Ishikawa (cell line): ENCODE results near the gene RHOJ.

Source experiments
- CEBPB ChIP-seq: IDR thresholded peaks from 2 replicates; pipeline ENCODE4 v1.6.1; 2012
- CREB1 ChIP-seq: IDR thresholded peaks from 2 replicates; pipeline ENCODE4 v1.6.1; 2012; ENCODE audit warnings: low read depth
- EGR1 ChIP-seq: IDR thresholded peaks from 2 replicates; pipeline ENCODE4 v1.6.1; 2012
- EP300 ChIP-seq: IDR thresholded peaks from 2 replicates; pipeline ENCODE4 v1.6.1; 2012; ENCODE audit warnings: borderline replicate concordance
- FOXM1 ChIP-seq: IDR thresholded peaks from 2 replicates; pipeline ENCODE4 v1.6.1; 2012; ENCODE audit warnings: low read depth, borderline replicate concordance
- NFIC ChIP-seq: IDR thresholded peaks from 2 replicates; pipeline ENCODE4 v1.6.1; 2012
- RAD21 ChIP-seq: IDR thresholded peaks from 2 replicates; pipeline ENCODE4 v1.6.1; 2012; ENCODE audit warnings: low read depth
- TAF1 ChIP-seq: IDR thresholded peaks from 2 replicates; pipeline ENCODE4 v1.6.1; 2012; ENCODE audit warnings: low read depth, mild to moderate bottlenecking
- TCF12 ChIP-seq: IDR thresholded peaks from 2 replicates; pipeline ENCODE4 v1.6.1; 2012; ENCODE audit warnings: low read depth
- TEAD4 ChIP-seq: IDR thresholded peaks from 2 replicates; pipeline ENCODE4 v1.6.1; 2012
- YY1 ChIP-seq: IDR thresholded peaks from 2 replicates; pipeline ENCODE4 v1.6.1; 2012; ENCODE audit warnings: low read depth
- ZBTB7A ChIP-seq: IDR thresholded peaks from 2 replicates; pipeline ENCODE4 v1.6.1; 2012; ENCODE audit warnings: low read depth
- TF ChIP-seq, protein P1 (sequence below): IDR thresholded peaks from 2 replicates; pipeline ENCODE4 v1.6.1; 2012
- TF ChIP-seq, protein P2 (sequence below): IDR thresholded peaks from 2 replicates; pipeline ENCODE4 v1.6.1; 2012
- TF ChIP-seq, protein P3 (sequence below): IDR thresholded peaks from 2 replicates; pipeline ENCODE4 v1.6.1; 2012; ENCODE audit warnings: low read depth, mild to moderate bottlenecking

Gene RHOJ

DNA sequence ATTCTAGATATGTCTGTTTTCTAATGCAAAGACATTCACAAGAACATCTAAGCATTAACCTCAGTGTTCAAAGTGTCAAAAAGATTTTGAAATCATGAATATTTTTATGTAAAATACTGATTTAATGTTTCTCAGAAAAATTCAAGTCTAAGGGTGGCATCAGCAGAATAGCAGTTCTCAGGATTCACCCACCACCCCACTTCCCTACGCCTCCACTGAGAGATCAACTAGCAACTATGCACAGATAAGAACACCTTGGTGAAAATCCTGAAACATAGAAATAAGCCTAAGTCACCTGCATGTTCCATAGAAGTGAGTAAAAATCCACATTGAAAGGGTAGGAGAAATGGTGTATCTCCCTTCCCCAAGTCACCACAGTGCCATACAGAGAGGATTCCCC lies 40.9 kb upstream of the RHOJ start:
- TF ChIP-seq YY1 (no peak), RAD21 (no peak), TAF1 (no peak), ZBTB7A (no peak), CREB1 (no peak), EP300 (no peak), EGR1 (no peak), TCF12 (no peak), FOXM1 (no peak), TEAD4 (no peak)
- TF ChIP-seq, protein P1, sequence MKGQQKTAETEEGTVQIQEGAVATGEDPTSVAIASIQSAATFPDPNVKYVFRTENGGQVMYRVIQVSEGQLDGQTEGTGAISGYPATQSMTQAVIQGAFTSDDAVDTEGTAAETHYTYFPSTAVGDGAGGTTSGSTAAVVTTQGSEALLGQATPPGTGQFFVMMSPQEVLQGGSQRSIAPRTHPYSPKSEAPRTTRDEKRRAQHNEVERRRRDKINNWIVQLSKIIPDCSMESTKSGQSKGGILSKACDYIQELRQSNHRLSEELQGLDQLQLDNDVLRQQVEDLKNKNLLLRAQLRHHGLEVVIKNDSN: no peak
- TF ChIP-seq, protein P2, sequence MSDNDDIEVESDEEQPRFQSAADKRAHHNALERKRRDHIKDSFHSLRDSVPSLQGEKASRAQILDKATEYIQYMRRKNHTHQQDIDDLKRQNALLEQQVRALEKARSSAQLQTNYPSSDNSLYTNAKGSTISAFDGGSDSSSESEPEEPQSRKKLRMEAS: no peak
- TF ChIP-seq, protein P3, sequence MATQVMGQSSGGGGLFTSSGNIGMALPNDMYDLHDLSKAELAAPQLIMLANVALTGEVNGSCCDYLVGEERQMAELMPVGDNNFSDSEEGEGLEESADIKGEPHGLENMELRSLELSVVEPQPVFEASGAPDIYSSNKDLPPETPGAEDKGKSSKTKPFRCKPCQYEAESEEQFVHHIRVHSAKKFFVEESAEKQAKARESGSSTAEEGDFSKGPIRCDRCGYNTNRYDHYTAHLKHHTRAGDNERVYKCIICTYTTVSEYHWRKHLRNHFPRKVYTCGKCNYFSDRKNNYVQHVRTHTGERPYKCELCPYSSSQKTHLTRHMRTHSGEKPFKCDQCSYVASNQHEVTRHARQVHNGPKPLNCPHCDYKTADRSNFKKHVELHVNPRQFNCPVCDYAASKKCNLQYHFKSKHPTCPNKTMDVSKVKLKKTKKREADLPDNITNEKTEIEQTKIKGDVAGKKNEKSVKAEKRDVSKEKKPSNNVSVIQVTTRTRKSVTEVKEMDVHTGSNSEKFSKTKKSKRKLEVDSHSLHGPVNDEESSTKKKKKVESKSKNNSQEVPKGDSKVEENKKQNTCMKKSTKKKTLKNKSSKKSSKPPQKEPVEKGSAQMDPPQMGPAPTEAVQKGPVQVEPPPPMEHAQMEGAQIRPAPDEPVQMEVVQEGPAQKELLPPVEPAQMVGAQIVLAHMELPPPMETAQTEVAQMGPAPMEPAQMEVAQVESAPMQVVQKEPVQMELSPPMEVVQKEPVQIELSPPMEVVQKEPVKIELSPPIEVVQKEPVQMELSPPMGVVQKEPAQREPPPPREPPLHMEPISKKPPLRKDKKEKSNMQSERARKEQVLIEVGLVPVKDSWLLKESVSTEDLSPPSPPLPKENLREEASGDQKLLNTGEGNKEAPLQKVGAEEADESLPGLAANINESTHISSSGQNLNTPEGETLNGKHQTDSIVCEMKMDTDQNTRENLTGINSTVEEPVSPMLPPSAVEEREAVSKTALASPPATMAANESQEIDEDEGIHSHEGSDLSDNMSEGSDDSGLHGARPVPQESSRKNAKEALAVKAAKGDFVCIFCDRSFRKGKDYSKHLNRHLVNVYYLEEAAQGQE: no peak

DNA sequence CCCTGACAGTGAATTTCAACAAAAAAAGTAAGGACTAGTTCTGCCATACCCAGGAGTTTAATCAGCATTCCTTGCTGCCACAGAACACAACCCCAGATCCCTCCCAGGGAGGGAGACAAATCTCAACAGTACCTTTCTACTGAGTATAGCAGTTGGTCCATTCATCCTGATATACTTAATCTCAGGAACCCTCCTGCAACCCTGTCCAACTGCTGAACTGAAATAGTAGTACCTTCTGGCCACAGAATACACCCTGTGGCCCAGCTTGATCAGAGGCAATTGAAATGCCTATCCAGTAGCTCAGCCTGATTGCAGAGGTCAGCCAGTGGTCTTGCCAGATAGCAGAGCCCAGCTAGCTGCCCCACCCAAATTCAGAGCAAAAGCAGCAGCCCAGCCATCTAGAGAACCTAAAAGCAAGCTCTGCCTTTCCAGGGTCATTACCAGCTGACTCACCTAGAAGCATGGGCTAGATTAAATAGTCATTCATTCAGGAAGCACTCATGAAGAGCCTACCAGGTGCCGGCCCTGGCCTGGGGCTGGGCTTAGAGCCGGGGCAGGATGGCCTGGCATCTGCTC lies 40.0 kb upstream of the RHOJ start:
- no peak for TF ChIP-seq TAF1
- TF ChIP-seq, protein P3: peak; percentile 56; the same call in 1 of the 2 replicates
- no peak for TF ChIP-seq FOXM1

DNA sequence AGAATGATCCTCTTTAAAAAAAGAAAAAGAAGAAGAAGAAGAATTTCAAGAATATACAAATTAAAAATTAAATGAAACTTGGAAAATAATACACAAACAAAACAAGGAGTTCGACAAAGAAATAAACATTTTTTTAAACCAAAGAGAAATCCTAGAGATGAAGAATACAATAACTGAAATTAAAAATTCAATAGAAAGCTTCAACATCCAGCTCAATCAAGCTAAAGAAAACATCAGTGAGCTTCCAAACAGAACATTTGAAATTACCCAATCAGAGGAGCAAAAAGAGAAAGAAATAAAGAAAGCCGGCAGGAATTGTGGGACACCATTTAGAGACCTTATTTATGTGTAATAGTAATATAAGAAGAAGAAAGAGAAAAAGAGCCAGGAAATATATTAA lies 37.2 kb upstream of the RHOJ start:
- TF ChIP-seq RAD21: no peak
- TF ChIP-seq EGR1: no peak
- TF ChIP-seq CREB1: no peak
- TF ChIP-seq, protein P3: no peak
- no peak for TF ChIP-seq TAF1
- TF ChIP-seq CEBPB: no peak
- TF ChIP-seq YY1: no peak
- no peak for TF ChIP-seq TEAD4
- no peak for TF ChIP-seq EP300
- no peak for TF ChIP-seq FOXM1
- TF ChIP-seq, protein P2: no peak
- TF ChIP-seq TCF12: no peak
- TF ChIP-seq ZBTB7A: no peak
- no peak for TF ChIP-seq NFIC
- TF ChIP-seq, protein P1: no peak

DNA sequence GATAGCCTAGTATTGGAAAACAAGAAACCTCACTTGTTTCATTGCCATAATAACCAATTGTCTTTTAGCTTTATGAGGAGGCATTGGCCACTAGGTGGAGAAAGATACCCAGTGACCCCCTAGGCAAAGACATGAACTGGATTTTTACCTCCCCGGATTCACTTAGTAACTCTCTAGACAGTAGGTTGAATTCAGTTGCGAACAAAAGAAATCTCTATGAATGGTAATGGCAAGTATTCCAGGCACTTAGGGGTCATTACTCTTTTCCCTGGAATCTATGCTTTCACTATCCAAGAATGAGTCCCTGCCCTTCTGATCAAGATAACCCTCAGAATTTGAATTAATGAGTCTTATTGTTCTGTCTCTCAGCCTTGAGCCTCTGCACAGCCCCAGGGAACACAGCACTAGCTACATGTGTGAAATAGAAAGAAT lies 29.5 kb upstream of the RHOJ start:
- TF ChIP-seq YY1 (no peak), NFIC (no peak), RAD21 (peak; percentile 45; the same call in 1 of the 2 replicates)

DNA sequence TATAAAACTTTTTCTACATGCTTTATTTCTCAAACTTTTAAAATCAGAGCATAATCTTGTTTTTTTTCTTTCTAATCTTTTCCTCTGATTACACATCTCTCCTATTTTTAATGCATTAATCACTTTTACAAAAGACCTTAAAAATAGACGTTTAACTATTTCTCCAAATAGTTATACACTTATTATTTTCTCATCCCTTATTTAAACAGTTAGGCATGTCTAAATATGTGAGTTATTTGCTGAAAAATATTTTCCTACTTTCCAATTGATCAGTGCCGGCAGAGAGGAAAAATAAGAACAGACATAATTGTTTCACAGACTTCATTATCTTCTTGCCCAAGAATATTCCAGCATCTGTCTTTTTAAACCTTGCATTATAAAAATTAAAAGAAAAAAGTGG lies 28.7 kb upstream of the RHOJ start:
- TF ChIP-seq TEAD4: no peak
- TF ChIP-seq EP300: no peak
- TF ChIP-seq CREB1: no peak
- no peak for TF ChIP-seq NFIC
- no peak for TF ChIP-seq TAF1
- TF ChIP-seq CEBPB: no peak
- TF ChIP-seq, protein P2: no peak
- no peak for TF ChIP-seq YY1
